Spleen (tissue), 11 donors: ENCODE data around the gene BCAR3. TPM values are rescaled to one million over a fixed set of nuclear protein-coding genes. Genes with fewer than 3 reads are reported as not detected.
"Not testable (repeated sequence)": the region's sequence is repeated elsewhere in the genome, so short reads cannot be mapped to it uniquely, and the experiment has no call there.

Experiments used
- DNase-seq: peaks from one replicate; pipeline ENCODE4 v3.0.0-alpha.2; 2020
- H3K27ac ChIP-seq, 8 donors: fragments of 200-600 bp; sonication (generic) in 7 of 8; 1 replicate in 4 of 8; 2 replicates in 4 of 8; pipeline versions ENCODE4 v1.5.0 to v1.8.0; 2016 to 2021; ENCODE audit warnings: inconsistent platforms in 4 of 8, mild to moderate bottlenecking in 4 of 8, moderate library complexity in 1 of 8
- H3K27me3 ChIP-seq, 7 donors: fragments of 200-600 bp; sonication (generic) in 6 of 7; replicated peaks in 1 of 7; 1 replicate in 4 of 7; 2 replicates in 3 of 7; pipeline versions ENCODE4 v1.5.0 to v1.8.0; 2016 to 2021; ENCODE audit warnings: inconsistent platforms in 3 of 7, mild to moderate bottlenecking in 1 of 7
- H3K36me3 ChIP-seq, 6 donors: fragments of 200-600 bp; sonication (generic) in 5 of 6; 1 replicate in 4 of 6; 2 replicates in 2 of 6; pipeline versions ENCODE4 v1.5.0 to v1.8.0; 2016 to 2021; ENCODE audit warnings: inconsistent platforms in 2 of 6
- H3K4me1 ChIP-seq, 6 donors: fragments of 200-600 bp; sonication (generic) in 5 of 6; 1 replicate in 3 of 6; 2 replicates in 3 of 6; pipeline versions ENCODE4 v1.5.0 to v1.8.0; 2016 to 2021; ENCODE audit warnings: inconsistent platforms in 3 of 6
- H3K4me3 ChIP-seq, 8 donors: fragments of 200-600 bp; sonication (generic) in 7 of 8; 1 replicate in 4 of 8; 2 replicates in 4 of 8; pipeline versions ENCODE4 v1.5.0 to v1.8.0; 2016 to 2021; ENCODE audit warnings: inconsistent platforms in 4 of 8, mild to moderate bottlenecking in 4 of 8, moderate library complexity in 2 of 8
- H3K9me3 ChIP-seq, 8 donors: fragments of 200-600 bp; sonication (generic) in 7 of 8; 1 replicate in 4 of 8; 2 replicates in 4 of 8; pipeline versions ENCODE4 v1.5.0 to v1.8.0; 2016 to 2021; ENCODE audit warnings: inconsistent platforms in 4 of 8
- CTCF ChIP-seq, 11 experiments: fragments of 200-600 bp in 7 of 11; fragments of 450-650 bp in 4 of 11; sonication (generic) in 4 of 11; IDR thresholded peaks in 8 of 11; conservative IDR thresholded peaks in 3 of 11; 1 replicate in 7 of 11; 2 replicates in 4 of 11; pipeline versions ENCODE4 v1.4.0 to v1.8.0; 2016 to 2021; ENCODE audit warnings: antibody characterized with exemption in 11 of 11, inconsistent platforms in 4 of 11, mild to moderate bottlenecking in 1 of 11
- POLR2A ChIP-seq, 3 donors: fragments of 450-650 bp; IDR thresholded peaks; one replicate each; pipeline ENCODE4 v1.5.1; 2017; ENCODE audit warnings: antibody characterized with exemption in 3 of 3, mild to moderate bottlenecking in 1 of 3
- POLR2AphosphoS5 ChIP-seq, 3 donors: sonication (generic); formaldehyde crosslinking; IDR thresholded peaks; one replicate each; pipeline ENCODE4 v1.5.1; 2017; ENCODE audit warnings: antibody characterized with exemption in 3 of 3
- WGBS, 5 donors: extraction: QIAGEN DNeasy Blood & Tissue Kit in 3 of 5; methylation state at CpG; one replicate each; pipeline versions ENCODE4 v1.1.5 to v1.1.7; 2013 to 2018; 5-methylcytosine and 5-hydroxymethylcytosine counted together
- intact Hi-C: fragments of 100-400 bp; cut with DNase I; formaldehyde crosslinking; loops from one replicate; pipeline ENCODE4 v1.15.0; 2023; ENCODE audit warnings: low total_unique reads
- polyA plus RNA-seq, 3 donors: library from polyadenylated mRNA; stranded (reverse); fragments of 200-250 nt; gene quantifications; one replicate each; pipeline ENCODE4 v1.2.1, GENCODE V29; 2013
- total RNA-seq, 7 donors: library from RNA; depleted of rRNA in 3 of 7; stranded (reverse); fragments of >200 nt in 3 of 7; fragmentation: NEBNext Ultra II Directional in 4 of 7; extraction: Animal tissue kit (Norgen Biotek cat#: 25700) in 4 of 7; gene quantifications; one replicate each; pipeline versions ENCODE4 v1.1.0 to v1.2.1, GENCODE V29; 2016 to 2021
- donor health status: healthy with polysubstance abuse.
- donor health status: DM: no; HTN: no; CAD: no; lungs with moderate emphysema.
- donor health status: DM: no; HTN: no; CAD: no.
- donor health status: Bipolar disorder and iron deficiency.
- donor health status: healthy.
- donor health status: DM: no; HTN: no; CAD: no.
- donor health status: DM: yes; HTN: yes; CAD: no.

BCAR3 gene
- total and polyA plus RNA-seq, 10 donors: 3.5 to 18.0 (median 11.8) TPM

GRCh38 chr1:93653656-93654055, 28.0 kb downstream of the BCAR3 start:
- intact Hi-C loops: no loop called here
- H3K9me3 ChIP-seq: no peaks in the 10 kb centered on the region
- WGBS, 5 donors: 90 to 98% (median 93%) methylated on average over 6 of the region's 6 CpGs
- H3K4me1 ChIP-seq: no peaks in the 10 kb centered on the region
- H3K27me3 ChIP-seq: no peaks in the 10 kb centered on the region
- no peak for DNase-seq
- no peak overlapping the region for H3K4me3 ChIP-seq
- TF ChIP-seq POLR2A (IDR thresholded peaks at IDR 0.05) (no peak), POLR2AphosphoS5 (IDR thresholded peaks at IDR 0.05) (no peak), CTCF (IDR thresholded peaks at IDR 0.05 in 8 of 11, conservative IDR thresholded peaks at IDR 0.05 in 3 of 11) (no peak)
- H3K27ac ChIP-seq: no peak overlapping the region
- no peaks in the 10 kb centered on the region for H3K36me3 ChIP-seq

- intact Hi-C loops: no loop called here
- H3K9me3 ChIP-seq: no peaks in the 10 kb centered on the region
- TF ChIP-seq CTCF (IDR thresholded peaks at IDR 0.05 in 8 of 11, conservative IDR thresholded peaks at IDR 0.05 in 3 of 11) (no peak), POLR2A (IDR thresholded peaks at IDR 0.05) (no peak), POLR2AphosphoS5 (IDR thresholded peaks at IDR 0.05) (no peak)
- no peaks in the 10 kb centered on the region for H3K36me3 ChIP-seq
- DNase-seq: no peak
- no peak overlapping the region for H3K27ac ChIP-seq
- H3K4me3 ChIP-seq: no peak overlapping the region
- no peaks in the 10 kb centered on the region for H3K4me1 ChIP-seq
- H3K27me3 ChIP-seq: no peaks in the 10 kb centered on the region
- WGBS, 5 donors: 86 to 92% (median 91%) methylated on average over 7 of the region's 7 CpGs
Measured at GRCh38 chr1:93652323-93652949, 29.2 kb downstream of the BCAR3 start.

- no peaks in the 10 kb centered on the region for H3K27me3 ChIP-seq
- H3K9me3 ChIP-seq: no peaks in the 10 kb centered on the region
- WGBS, 5 donors: 93 to 99% (median 96%) methylated on average over 7 to 8 of the region's 8 CpGs
- no peak for TF ChIP-seq POLR2AphosphoS5 (IDR thresholded peaks at IDR 0.05)
- no peak for TF ChIP-seq CTCF (IDR thresholded peaks at IDR 0.05 in 8 of 11, conservative IDR thresholded peaks at IDR 0.05 in 3 of 11)
- no peak for TF ChIP-seq POLR2A (IDR thresholded peaks at IDR 0.05)
- no peak overlapping the region for H3K27ac ChIP-seq
- intact Hi-C loops: no loop called here
- no peak overlapping the region for H3K4me3 ChIP-seq
- no peaks in the 10 kb centered on the region for H3K36me3 ChIP-seq
- no peak for DNase-seq
- no peaks in the 10 kb centered on the region for H3K4me1 ChIP-seq
Measured at GRCh38 chr1:93651695-93652094, 29.9 kb downstream of the BCAR3 start.

GRCh38 chr1:93650159-93650558, 31.5 kb downstream of the BCAR3 start:
- intact Hi-C loops, H3K27me3 ChIP-seq, H3K27ac ChIP-seq: not testable (repeated sequence)

GRCh38 chr1:93649231-93649630, 32.4 kb downstream of the BCAR3 start:
- Histone ChIP-seq H3K27ac (no peak overlapping the region), H3K4me1 (no peaks in the 10 kb centered on the region), H3K36me3 (no peaks in the 10 kb centered on the region), H3K9me3 (no peaks in the 10 kb centered on the region), H3K27me3 (no peaks in the 10 kb centered on the region), H3K4me3 (no peak overlapping the region)
- intact Hi-C loops: no loop called here
- no peak for DNase-seq
- TF ChIP-seq CTCF (IDR thresholded peaks at IDR 0.05 in 8 of 11, conservative IDR thresholded peaks at IDR 0.05 in 3 of 11): no peak
- TF ChIP-seq POLR2A (IDR thresholded peaks at IDR 0.05): no peak
- TF ChIP-seq POLR2AphosphoS5 (IDR thresholded peaks at IDR 0.05): no peak

More at GRCh38 chr1:93650159-93650558, 31.5 kb downstream of the BCAR3 start:
- not testable (repeated sequence) for H3K4me1 ChIP-seq, DNase-seq, H3K36me3 ChIP-seq, H3K4me3 ChIP-seq, H3K9me3 ChIP-seq
- WGBS, 5 donors: 89 to 97% (median 95%) methylated on average over 5 of the region's 5 CpGs
